GM20000 (cell line): ENCODE data around the gene MARVELD2.
A peak's percentile ranks its signal among the peaks of the same experiment; 100 is the strongest.
"Not testable (repeated sequence)": the region's sequence is repeated elsewhere in the genome, so short reads cannot be mapped to it uniquely, and the experiment has no call there.

Experiments used
- DNase-seq: peaks from one replicate; pipeline ENCODE4 v3.0.0; 2012; ENCODE audit warnings: low spot score
- CTCF ChIP-seq: IDR thresholded peaks from 2 replicates; pipeline ENCODE4 v1.5.1; 2012; ENCODE audit warnings: mild to moderate bottlenecking, control low read depth; ENCODE audit errors: extremely low read depth, missing control alignments

The MARVELD2 gene

GRCh38 chr5:69414885-69415583 is at the start of gene MARVELD2:
TSS of gene MARVELD2 (plus strand) at chr5:69415116. CDS start at chr5:69419386, 4,270 bp downstream.
- peak; percentile 80 for DNase-seq

GRCh38 chr5:69367697-69368279 is 47.1 kb upstream of the MARVELD2 start:
- TF ChIP-seq CTCF: peak; percentile 18
- DNase-seq: no peak

More at GRCh38 chr5:69414885-69415583, at the start of gene MARVELD2:
- TF ChIP-seq CTCF: no peak

- no peak for TF ChIP-seq CTCF
- DNase-seq: no peak
These were observed 46.2 kb upstream of the MARVELD2 start for GRCh38 chr5:69368458-69369339.

- DNase-seq: peak; percentile 91
- no peak for TF ChIP-seq CTCF
These were observed 45.4 kb upstream of the MARVELD2 start, which contains the start of the genes AK6, RAD17 and TAF9 for GRCh38 chr5:69369340-69370121. TSS of gene AK6 (minus strand) at chr5:69369520. CDS start at chr5:69369490, 30 bp downstream. TSS of gene RAD17 (plus strand) at chr5:69369818. CDS start at chr5:69372209, 2,391 bp downstream. TSS of gene TAF9 (minus strand) at chr5:69369520. CDS start at chr5:69365737, 3,783 bp downstream.

GRCh38 chr5:69370335-69370734 is 44.6 kb upstream of the MARVELD2 start:
- DNase-seq: not testable (repeated sequence)

GRCh38 chr5:69372394-69372793 is 42.5 kb upstream of the MARVELD2 start:
- DNase-seq: no peak
- TF ChIP-seq CTCF: no peak

- peak; percentile 47 for DNase-seq
- no peak for TF ChIP-seq CTCF
These were observed 39.9 kb upstream of the MARVELD2 start for GRCh38 chr5:69374911-69375446.
